DOHH2 (cell line): Measurements from ENCODE around the gene EPHA4.

Experiments
- CTCF ChIP-seq: fragments of 200-600 bp; sonication (generic); IDR thresholded peaks from one replicate; pipeline ENCODE4 v1.5.1; 2014; ENCODE audit warnings: antibody characterized with exemption, mild to moderate bottlenecking, low read depth, low read length; ENCODE audit not compliant: poor library complexity, severe bottlenecking
- EZH2phosphoT487 ChIP-seq: fragments of 200-600 bp; sonication (generic); IDR thresholded peaks from 2 replicates; pipeline ENCODE4 v1.6.1; 2017; ENCODE audit warnings: borderline replicate concordance, mild to moderate bottlenecking, antibody characterized with exemption, low read length, moderate library complexity, mixed read lengths

- TF ChIP-seq CTCF (no peak), EZH2phosphoT487 (no peak)
Measured at GRCh38 chr2:221581986-221582385, 9.9 kb upstream of the EPHA4 start.
